SK-N-SH treated with all-trans-retinoic acid at 6 μM for 48 hours (cell line): ENCODE data around the gene CCDC88C.

Source experiments
- ATAC-seq: fragments of 200-7000 bp; cut with Tn5 transposase; 3 replicates; pipeline ENCODE4 v1.9.1; 2020; ENCODE audit warnings: mild to moderate bottlenecking, moderate library complexity
- ARNTL ChIP-seq: fragments of 450-650 bp; formaldehyde crosslinking; IDR thresholded peaks from 2 replicates; pipeline ENCODE4 v1.5.0; 2020; ENCODE audit warnings: low read depth, mild to moderate bottlenecking, moderate library complexity, borderline replicate concordance
- BACH2 ChIP-seq: fragments of 250-450 bp; sonication (Bioruptor Pico); IDR thresholded peaks from 2 replicates; pipeline ENCODE4 v1.9.0; 2021; ENCODE audit warnings: mild to moderate bottlenecking, borderline replicate concordance
- CSDC2 ChIP-seq: fragments of 250-450 bp; sonication (Bioruptor Pico); IDR thresholded peaks from 2 replicates; pipeline ENCODE4 v1.5.0; 2020; ENCODE audit warnings: mild to moderate bottlenecking, moderate library complexity
- ESRRG ChIP-seq: fragments of 250-450 bp; sonication (Bioruptor Pico); IDR thresholded peaks from 2 replicates; pipeline ENCODE4 v1.6.1; 2021; ENCODE audit warnings: mild to moderate bottlenecking
- GLIS3 ChIP-seq: fragments of 250-450 bp; sonication (Bioruptor Pico); IDR thresholded peaks from 2 replicates; pipeline ENCODE4 v1.5.0; 2020; ENCODE audit warnings: mild to moderate bottlenecking, moderate library complexity
- ISL1 ChIP-seq: fragments of 250-450 bp; sonication (Bioruptor Pico); IDR thresholded peaks from 2 replicates; pipeline ENCODE4 v2.1.2; 2022; ENCODE audit warnings: mild to moderate bottlenecking, moderate library complexity
- OSR1 ChIP-seq: fragments of 250-450 bp; sonication (Bioruptor Pico); IDR thresholded peaks from 2 replicates; pipeline ENCODE4 v1.8.0; 2022; ENCODE audit warnings: moderate library complexity, mild to moderate bottlenecking, inconsistent platforms
- PPARA ChIP-seq: fragments of 250-450 bp; sonication (Bioruptor Pico); IDR thresholded peaks from 2 replicates; pipeline ENCODE4 v1.5.0; 2020; ENCODE audit warnings: mild to moderate bottlenecking, borderline replicate concordance
- TCF4 ChIP-seq: fragments of 250-450 bp; sonication (Bioruptor Pico); IDR thresholded peaks from 2 replicates; pipeline ENCODE4 v1.8.0; 2021; ENCODE audit warnings: mild to moderate bottlenecking, moderate library complexity, borderline replicate concordance
- TOX ChIP-seq: fragments of 250-450 bp; sonication (Bioruptor Pico); IDR thresholded peaks from 2 replicates; pipeline ENCODE4 v1.8.0; 2021; ENCODE audit warnings: mild to moderate bottlenecking, moderate library complexity, borderline replicate concordance
- ZC3H10 ChIP-seq: fragments of 250-450 bp; sonication (Bioruptor Pico); IDR thresholded peaks from 2 replicates; pipeline ENCODE4 v1.5.1; 2021; ENCODE audit warnings: mild to moderate bottlenecking, moderate library complexity
- ZFP3 ChIP-seq: fragments of 250-450 bp; sonication (Bioruptor Pico); IDR thresholded peaks from 2 replicates; pipeline ENCODE4 v1.5.0; 2020; ENCODE audit warnings: mild to moderate bottlenecking, moderate library complexity
- ZFP30 ChIP-seq: fragments of 450-650 bp; formaldehyde crosslinking; IDR thresholded peaks from 2 replicates; pipeline ENCODE4 v1.5.0; 2022; ENCODE audit warnings: mild to moderate bottlenecking, moderate library complexity
- ZNF565 ChIP-seq: fragments of 450-650 bp; formaldehyde crosslinking; conservative IDR thresholded peaks from 2 replicates; pipeline ENCODE4 v1.5.0; 2020; ENCODE audit warnings: low read depth, mild to moderate bottlenecking, moderate library complexity
- ZNF70 ChIP-seq: fragments of 450-650 bp; formaldehyde crosslinking; IDR thresholded peaks from 2 replicates; pipeline ENCODE4 v1.5.0; 2020; ENCODE audit warnings: mild to moderate bottlenecking, moderate library complexity
- ZNF8 ChIP-seq: fragments of 450-650 bp; formaldehyde crosslinking; IDR thresholded peaks from 2 replicates; pipeline ENCODE4 v1.5.0; 2020; ENCODE audit warnings: mild to moderate bottlenecking, moderate library complexity
- TF ChIP-seq, protein P1 (sequence below): fragments of 250-450 bp; sonication (Bioruptor Pico); IDR thresholded peaks from 2 replicates; pipeline ENCODE4 v1.5.1; 2020; ENCODE audit warnings: low read depth, mild to moderate bottlenecking, moderate library complexity
- TF ChIP-seq, protein P2 (sequence below): fragments of 250-450 bp; sonication (Bioruptor Pico); IDR thresholded peaks from 2 replicates; pipeline ENCODE4 v1.5.1; 2021; ENCODE audit warnings: mild to moderate bottlenecking, moderate library complexity
- TF ChIP-seq, protein P3 (sequence below): fragments of 250-450 bp; sonication (Bioruptor Pico); IDR thresholded peaks from 2 replicates; pipeline ENCODE4 v1.8.0; 2021; ENCODE audit warnings: low read depth, mild to moderate bottlenecking, moderate library complexity, borderline replicate concordance
- TF ChIP-seq, protein P4 (sequence below): fragments of 250-450 bp; sonication (Bioruptor Pico); IDR thresholded peaks from 2 replicates; pipeline ENCODE4 v1.5.0; 2020; ENCODE audit warnings: mild to moderate bottlenecking, moderate library complexity
- TF ChIP-seq, protein P5 (sequence below): fragments of 250-450 bp; sonication (Bioruptor Pico); IDR thresholded peaks from 2 replicates; pipeline ENCODE4 v1.8.0; 2020; ENCODE audit warnings: mild to moderate bottlenecking, moderate library complexity, borderline replicate concordance

Gene CCDC88C

DNA sequence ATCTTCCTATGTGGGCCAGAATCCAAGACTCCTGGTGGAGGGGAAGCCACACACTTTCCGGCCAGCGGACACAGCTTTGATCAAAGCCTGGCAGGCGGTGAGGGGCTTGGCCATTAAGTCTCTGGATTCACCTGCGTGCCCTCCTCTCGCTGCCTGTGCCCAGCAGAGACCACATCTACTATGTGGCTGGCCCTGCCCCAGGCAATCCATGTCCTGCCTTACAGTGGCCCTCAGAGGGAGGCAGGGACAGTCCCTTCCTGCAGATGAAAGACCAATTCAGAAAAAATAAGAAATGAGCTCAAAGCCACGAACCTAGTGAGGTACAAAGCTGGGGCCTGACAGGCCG, 90.4 kb downstream of the CCDC88C start (continued):
- TF ChIP-seq ZFP3 (CRISPR knock-in tag) (no peak), CSDC2 (no peak), ISL1 (CRISPR knock-in tag) (no peak)

DNA sequence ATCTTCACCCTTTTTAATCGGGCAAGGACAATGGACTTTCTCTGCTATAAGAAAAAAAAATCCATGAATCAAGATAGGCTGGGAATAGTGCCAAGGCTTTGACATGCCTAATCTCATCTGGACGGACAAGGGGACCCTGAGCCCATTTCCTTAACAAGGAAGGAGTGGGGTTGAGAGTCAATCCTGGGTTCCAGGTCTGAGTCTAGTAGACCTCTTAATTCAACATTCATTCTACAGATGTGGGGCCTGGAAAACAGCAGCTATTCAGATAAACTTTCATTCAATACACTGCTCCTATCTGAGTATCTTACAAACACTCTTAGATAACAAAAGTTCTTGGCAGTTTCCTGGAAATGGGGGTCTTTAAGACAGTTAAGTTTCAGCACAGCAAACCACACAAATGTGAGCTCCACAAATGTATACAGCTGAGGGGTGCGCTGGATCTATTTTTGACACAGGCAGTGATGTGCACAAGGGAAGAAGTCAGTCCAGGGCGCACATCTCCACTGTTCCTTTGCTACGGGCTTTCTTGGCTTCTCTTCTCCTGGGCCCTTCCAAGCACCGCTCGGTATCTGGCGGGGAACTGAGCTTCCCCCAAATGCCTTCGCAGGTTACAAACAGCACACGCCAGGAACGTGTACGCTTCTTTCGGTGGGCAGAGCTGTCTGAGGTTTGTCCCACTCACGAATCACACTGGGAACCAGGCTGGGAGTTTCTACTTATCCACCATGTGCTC, 90.9 kb downstream of the CCDC88C start:
- no peak for TF ChIP-seq ZFP30 (CRISPR knock-in tag)
- no peak for TF ChIP-seq ZNF565 (CRISPR knock-in tag)
- TF ChIP-seq ZFP3 (CRISPR knock-in tag) = no peak
- TF ChIP-seq ARNTL (CRISPR knock-in tag) = no peak
- no peak for TF ChIP-seq CSDC2
- TF ChIP-seq ESRRG (CRISPR knock-in tag) = no peak
- TF ChIP-seq, protein P1, sequence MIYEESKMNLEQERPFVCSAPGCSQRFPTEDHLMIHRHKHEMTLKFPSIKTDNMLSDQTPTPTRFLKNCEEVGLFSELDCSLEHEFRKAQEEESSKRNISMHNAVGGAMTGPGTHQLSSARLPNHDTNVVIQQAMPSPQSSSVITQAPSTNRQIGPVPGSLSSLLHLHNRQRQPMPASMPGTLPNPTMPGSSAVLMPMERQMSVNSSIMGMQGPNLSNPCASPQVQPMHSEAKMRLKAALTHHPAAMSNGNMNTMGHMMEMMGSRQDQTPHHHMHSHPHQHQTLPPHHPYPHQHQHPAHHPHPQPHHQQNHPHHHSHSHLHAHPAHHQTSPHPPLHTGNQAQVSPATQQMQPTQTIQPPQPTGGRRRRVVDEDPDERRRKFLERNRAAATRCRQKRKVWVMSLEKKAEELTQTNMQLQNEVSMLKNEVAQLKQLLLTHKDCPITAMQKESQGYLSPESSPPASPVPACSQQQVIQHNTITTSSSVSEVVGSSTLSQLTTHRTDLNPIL = no peak
- TF ChIP-seq PPARA (CRISPR knock-in tag) = no peak
- no peak for TF ChIP-seq ZNF8 (CRISPR knock-in tag)
- TF ChIP-seq TCF4 (CRISPR knock-in tag) = no peak
- no peak for TF ChIP-seq TOX (CRISPR knock-in tag)
- TF ChIP-seq ZNF70 (CRISPR knock-in tag) = no peak
- TF ChIP-seq, protein P2, sequence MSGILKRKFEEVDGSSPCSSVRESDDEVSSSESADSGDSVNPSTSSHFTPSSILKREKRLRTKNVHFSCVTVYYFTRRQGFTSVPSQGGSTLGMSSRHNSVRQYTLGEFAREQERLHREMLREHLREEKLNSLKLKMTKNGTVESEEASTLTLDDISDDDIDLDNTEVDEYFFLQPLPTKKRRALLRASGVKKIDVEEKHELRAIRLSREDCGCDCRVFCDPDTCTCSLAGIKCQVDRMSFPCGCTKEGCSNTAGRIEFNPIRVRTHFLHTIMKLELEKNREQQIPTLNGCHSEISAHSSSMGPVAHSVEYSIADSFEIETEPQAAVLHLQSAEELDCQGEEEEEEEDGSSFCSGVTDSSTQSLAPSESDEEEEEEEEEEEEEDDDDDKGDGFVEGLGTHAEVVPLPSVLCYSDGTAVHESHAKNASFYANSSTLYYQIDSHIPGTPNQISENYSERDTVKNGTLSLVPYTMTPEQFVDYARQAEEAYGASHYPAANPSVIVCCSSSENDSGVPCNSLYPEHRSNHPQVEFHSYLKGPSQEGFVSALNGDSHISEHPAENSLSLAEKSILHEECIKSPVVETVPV (CRISPR knock-in tag) = no peak
- no peak for TF ChIP-seq BACH2 (CRISPR knock-in tag)
- TF ChIP-seq, protein P3, sequence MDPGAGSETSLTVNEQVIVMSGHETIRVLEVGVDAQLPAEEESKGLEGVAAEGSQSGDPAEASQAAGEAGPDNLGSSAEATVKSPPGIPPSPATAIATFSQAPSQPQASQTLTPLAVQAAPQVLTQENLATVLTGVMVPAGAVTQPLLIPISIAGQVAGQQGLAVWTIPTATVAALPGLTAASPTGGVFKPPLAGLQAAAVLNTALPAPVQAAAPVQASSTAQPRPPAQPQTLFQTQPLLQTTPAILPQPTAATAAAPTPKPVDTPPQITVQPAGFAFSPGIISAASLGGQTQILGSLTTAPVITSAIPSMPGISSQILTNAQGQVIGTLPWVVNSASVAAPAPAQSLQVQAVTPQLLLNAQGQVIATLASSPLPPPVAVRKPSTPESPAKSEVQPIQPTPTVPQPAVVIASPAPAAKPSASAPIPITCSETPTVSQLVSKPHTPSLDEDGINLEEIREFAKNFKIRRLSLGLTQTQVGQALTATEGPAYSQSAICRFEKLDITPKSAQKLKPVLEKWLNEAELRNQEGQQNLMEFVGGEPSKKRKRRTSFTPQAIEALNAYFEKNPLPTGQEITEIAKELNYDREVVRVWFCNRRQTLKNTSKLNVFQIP = no peak
- TF ChIP-seq, protein P4, sequence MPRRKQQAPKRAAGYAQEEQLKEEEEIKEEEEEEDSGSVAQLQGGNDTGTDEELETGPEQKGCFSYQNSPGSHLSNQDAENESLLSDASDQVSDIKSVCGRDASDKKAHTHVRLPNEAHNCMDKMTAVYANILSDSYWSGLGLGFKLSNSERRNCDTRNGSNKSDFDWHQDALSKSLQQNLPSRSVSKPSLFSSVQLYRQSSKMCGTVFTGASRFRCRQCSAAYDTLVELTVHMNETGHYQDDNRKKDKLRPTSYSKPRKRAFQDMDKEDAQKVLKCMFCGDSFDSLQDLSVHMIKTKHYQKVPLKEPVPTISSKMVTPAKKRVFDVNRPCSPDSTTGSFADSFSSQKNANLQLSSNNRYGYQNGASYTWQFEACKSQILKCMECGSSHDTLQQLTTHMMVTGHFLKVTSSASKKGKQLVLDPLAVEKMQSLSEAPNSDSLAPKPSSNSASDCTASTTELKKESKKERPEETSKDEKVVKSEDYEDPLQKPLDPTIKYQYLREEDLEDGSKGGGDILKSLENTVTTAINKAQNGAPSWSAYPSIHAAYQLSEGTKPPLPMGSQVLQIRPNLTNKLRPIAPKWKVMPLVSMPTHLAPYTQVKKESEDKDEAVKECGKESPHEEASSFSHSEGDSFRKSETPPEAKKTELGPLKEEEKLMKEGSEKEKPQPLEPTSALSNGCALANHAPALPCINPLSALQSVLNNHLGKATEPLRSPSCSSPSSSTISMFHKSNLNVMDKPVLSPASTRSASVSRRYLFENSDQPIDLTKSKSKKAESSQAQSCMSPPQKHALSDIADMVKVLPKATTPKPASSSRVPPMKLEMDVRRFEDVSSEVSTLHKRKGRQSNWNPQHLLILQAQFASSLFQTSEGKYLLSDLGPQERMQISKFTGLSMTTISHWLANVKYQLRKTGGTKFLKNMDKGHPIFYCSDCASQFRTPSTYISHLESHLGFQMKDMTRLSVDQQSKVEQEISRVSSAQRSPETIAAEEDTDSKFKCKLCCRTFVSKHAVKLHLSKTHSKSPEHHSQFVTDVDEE = no peak
- TF ChIP-seq ZC3H10 (CRISPR knock-in tag) = no peak
- TF ChIP-seq, protein P5, sequence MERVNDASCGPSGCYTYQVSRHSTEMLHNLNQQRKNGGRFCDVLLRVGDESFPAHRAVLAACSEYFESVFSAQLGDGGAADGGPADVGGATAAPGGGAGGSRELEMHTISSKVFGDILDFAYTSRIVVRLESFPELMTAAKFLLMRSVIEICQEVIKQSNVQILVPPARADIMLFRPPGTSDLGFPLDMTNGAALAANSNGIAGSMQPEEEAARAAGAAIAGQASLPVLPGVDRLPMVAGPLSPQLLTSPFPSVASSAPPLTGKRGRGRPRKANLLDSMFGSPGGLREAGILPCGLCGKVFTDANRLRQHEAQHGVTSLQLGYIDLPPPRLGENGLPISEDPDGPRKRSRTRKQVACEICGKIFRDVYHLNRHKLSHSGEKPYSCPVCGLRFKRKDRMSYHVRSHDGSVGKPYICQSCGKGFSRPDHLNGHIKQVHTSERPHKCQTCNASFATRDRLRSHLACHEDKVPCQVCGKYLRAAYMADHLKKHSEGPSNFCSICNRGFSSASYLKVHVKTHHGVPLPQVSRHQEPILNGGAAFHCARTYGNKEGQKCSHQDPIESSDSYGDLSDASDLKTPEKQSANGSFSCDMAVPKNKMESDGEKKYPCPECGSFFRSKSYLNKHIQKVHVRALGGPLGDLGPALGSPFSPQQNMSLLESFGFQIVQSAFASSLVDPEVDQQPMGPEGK (CRISPR knock-in tag) = no peak
- TF ChIP-seq OSR1 (CRISPR knock-in tag) = no peak
- no peak for TF ChIP-seq GLIS3 (CRISPR knock-in tag)
- no peak for ATAC-seq
